Neural progenitor cell (in vitro differentiated cells): ENCODE measurements around the gene SKIC3.

Source experiments
- EZH2 ChIP-seq: fragments of 200-600 bp; sonication (generic); IDR thresholded peaks from 2 replicates; pipeline ENCODE4 v1.6.1; 2017; ENCODE audit warnings: antibody characterized with exemption, mild to moderate bottlenecking, moderate library complexity
- EZH2phosphoT487 ChIP-seq: fragments of 200-600 bp; sonication (generic); IDR thresholded peaks from 2 replicates; pipeline ENCODE4 v1.6.1; 2017; ENCODE audit warnings: antibody characterized with exemption
- TF ChIP-seq, protein P1 (sequence below): fragments of 200-600 bp; sonication (generic); IDR thresholded peaks from 2 replicates; pipeline ENCODE4 v1.5.1; 2017; ENCODE audit warnings: antibody characterized with exemption, mild to moderate bottlenecking

DNA sequence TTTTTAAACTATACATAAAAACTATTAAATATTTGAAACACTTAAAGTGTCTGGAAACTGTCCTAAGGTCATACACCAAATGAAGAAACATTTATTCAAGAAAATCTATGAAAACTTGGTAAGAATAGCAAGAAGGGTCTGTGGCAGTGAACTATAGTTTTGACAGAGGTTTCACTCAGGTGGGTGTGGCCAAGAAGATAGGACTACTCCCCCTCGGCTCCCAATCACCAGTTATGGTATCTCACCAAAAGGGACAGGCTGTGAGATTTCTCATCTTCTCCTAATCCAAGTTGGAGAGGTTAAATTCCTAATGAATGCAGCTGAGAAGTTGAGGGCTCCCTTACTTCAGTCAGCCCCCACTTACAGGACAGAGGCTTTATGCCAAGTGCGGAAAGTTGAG lies 3.1 kb upstream of the SKIC3 start:
- TF ChIP-seq, protein P1, sequence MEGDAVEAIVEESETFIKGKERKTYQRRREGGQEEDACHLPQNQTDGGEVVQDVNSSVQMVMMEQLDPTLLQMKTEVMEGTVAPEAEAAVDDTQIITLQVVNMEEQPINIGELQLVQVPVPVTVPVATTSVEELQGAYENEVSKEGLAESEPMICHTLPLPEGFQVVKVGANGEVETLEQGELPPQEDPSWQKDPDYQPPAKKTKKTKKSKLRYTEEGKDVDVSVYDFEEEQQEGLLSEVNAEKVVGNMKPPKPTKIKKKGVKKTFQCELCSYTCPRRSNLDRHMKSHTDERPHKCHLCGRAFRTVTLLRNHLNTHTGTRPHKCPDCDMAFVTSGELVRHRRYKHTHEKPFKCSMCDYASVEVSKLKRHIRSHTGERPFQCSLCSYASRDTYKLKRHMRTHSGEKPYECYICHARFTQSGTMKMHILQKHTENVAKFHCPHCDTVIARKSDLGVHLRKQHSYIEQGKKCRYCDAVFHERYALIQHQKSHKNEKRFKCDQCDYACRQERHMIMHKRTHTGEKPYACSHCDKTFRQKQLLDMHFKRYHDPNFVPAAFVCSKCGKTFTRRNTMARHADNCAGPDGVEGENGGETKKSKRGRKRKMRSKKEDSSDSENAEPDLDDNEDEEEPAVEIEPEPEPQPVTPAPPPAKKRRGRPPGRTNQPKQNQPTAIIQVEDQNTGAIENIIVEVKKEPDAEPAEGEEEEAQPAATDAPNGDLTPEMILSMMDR: no peak
- TF ChIP-seq EZH2phosphoT487 (no peak), EZH2 (no peak)
